Measurements from ENCODE around the gene AGBL5. TPM values are rescaled to one million over a fixed set of nuclear protein-coding genes. Genes with fewer than 3 reads are reported as not detected.

The AGBL5 gene
- total RNA-seq, 1 experiment from 2014 or later, result 55.4 TPM

- no peak overlapping the region for H2BK12ac ChIP-seq (ENCODE audit: insufficient read length, low read depth, low read length)
- H3K27me3 ChIP-seq (ENCODE audit: insufficient read depth, low read length), result no peaks in the 10 kb centered on the region
- no peak overlapping the region for H3K56ac ChIP-seq (ENCODE audit: insufficient read length, low read depth, low read length)
- no peaks in the 10 kb centered on the region for H3K79me1 ChIP-seq (ENCODE audit: insufficient read depth, low read depth, low read length, poor library complexity, severe bottlenecking)
- H4K20me1 ChIP-seq (ENCODE audit: control insufficient read depth, insufficient read depth, insufficient read length), result no peaks in the 10 kb centered on the region
- Mint-ChIP-seq H3K27me3 (ENCODE audit: low read depth) (peaks cover 22% of the 10 kb centered on the region), H3K36me3 (ENCODE audit: insufficient read depth in 1 of 3, low read depth in 3 of 3) (no peaks in the 10 kb centered on the region), H3K4me3 (no peak overlapping the region), H3K9me3 (no peaks in the 10 kb centered on the region), H3K27ac (peak overlapping the region in 1 of 3 experiments; percentile 74; a peak in 1 of 7 replicates), H3K4me1 (peaks cover 18 to 41% of the 10 kb centered on the region in 2 experiments)
- H3K9me3 ChIP-seq (ENCODE audit: control insufficient read depth, low read depth, low read length), result no peaks in the 10 kb centered on the region
- H3K4me1 ChIP-seq (ENCODE audit: insufficient read depth, low read length), result no peaks in the 10 kb centered on the region
- H4K5ac ChIP-seq (ENCODE audit: insufficient read length, low read depth, low read length), result no peak overlapping the region
- no CpG with 5 or more reads among the region's 7 CpGs for whole genome bisulfite sequencing (ENCODE audit: extremely low coverage, insufficient read length, low lambda C conversion rate)
- no peak overlapping the region for H2BK15ac ChIP-seq (ENCODE audit: low read depth, low read length)
- no peak overlapping the region for H2BK5ac ChIP-seq (ENCODE audit: insufficient read length, low read length)
- H2BK120ac ChIP-seq (ENCODE audit: low read depth, low read length, poor library complexity, severe bottlenecking), result no peak overlapping the region
- no peaks in the 10 kb centered on the region for H3K79me2 ChIP-seq (ENCODE audit: insufficient read depth, low read length)
- no peak overlapping the region for H2BK20ac ChIP-seq (ENCODE audit: low read depth, low read length, poor library complexity, severe bottlenecking)
- H3K9ac ChIP-seq (ENCODE audit: extremely low read depth, insufficient read length, low read length), result no peak overlapping the region
- no peak overlapping the region for H3K4me2 ChIP-seq (ENCODE audit: insufficient read depth, insufficient read length, low read length)
- no peak for TF ChIP-seq CTCF (conservative IDR thresholded peaks at IDR 0.05)
- no peak overlapping the region for H3K23ac ChIP-seq (ENCODE audit: insufficient read length, low read depth, low read length)
- no peak overlapping the region for H3K4ac ChIP-seq (ENCODE audit: low read depth, low read length)
- DNase-seq, result no peak
- H3K18ac ChIP-seq (ENCODE audit: insufficient read length, low read depth, low read length), result no peak overlapping the region
- H4K91ac ChIP-seq (ENCODE audit: insufficient read length, low read depth, low read length), result no peak overlapping the region
- no peak overlapping the region for H3T11ph ChIP-seq (ENCODE audit: low read length)
- H3K27ac ChIP-seq (ENCODE audit: insufficient read length, low read depth, low read length), result no peak overlapping the region
- H2AK5ac ChIP-seq (ENCODE audit: insufficient read length, low read length), result no peak overlapping the region
- no peaks in the 10 kb centered on the region for H3K23me2 ChIP-seq (ENCODE audit: insufficient read length, low read depth, low read length, poor library complexity, severe bottlenecking)
- no peak overlapping the region for H2AFZ ChIP-seq (ENCODE audit: low read length)
- H3K14ac ChIP-seq (ENCODE audit: insufficient read depth, low read length), result no peak overlapping the region
- no peak overlapping the region for H4K8ac ChIP-seq (replicated peaks; ENCODE audit: insufficient read length, low read depth, low read length)
Observed at GRCh38 chr2:27080140-27080469, 28.6 kb downstream of the AGBL5 start.
